GM12864 (cell line): Measurements from ENCODE around the gene SLC9A4.

Experiments used
- DNase-seq: peaks from one replicate; pipeline ENCODE4 v3.0.0-alpha.2; 2011; ENCODE audit warnings: low read depth
- H3K4me3 ChIP-seq: 2 replicates; pipeline ENCODE4 v1.5.1; 2011; ENCODE audit warnings: mild to moderate bottlenecking, low read depth, low read length, control low read depth
- CTCF ChIP-seq: IDR thresholded peaks from 2 replicates; pipeline ENCODE4 v1.5.1; 2011; ENCODE audit warnings: low read depth, mild to moderate bottlenecking, moderate library complexity, low read length, control low read depth, inconsistent platforms; ENCODE audit errors: missing control alignments

SLC9A4 gene

DNA sequence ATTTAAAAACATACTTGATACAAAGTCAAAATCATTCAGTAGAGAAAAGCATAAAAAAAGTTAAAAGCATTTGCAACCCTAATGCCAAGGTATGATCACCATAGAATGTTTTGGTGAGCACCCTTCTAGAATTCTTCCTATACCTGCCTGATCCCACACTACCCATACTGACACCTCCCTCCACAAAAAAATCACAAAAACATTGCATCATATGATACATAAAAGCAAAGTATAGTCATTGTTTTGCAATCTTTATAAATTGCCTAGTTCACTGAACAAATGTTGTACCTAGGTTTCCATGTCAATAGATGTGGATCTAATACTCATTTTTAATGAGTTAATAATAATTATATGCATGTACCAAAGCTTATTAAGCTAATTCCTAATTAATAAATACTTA lies 54.1 kb downstream of the SLC9A4 start:
- TF ChIP-seq CTCF = no peak
- DNase-seq = no peak
- no peak overlapping the region for H3K4me3 ChIP-seq

DNA sequence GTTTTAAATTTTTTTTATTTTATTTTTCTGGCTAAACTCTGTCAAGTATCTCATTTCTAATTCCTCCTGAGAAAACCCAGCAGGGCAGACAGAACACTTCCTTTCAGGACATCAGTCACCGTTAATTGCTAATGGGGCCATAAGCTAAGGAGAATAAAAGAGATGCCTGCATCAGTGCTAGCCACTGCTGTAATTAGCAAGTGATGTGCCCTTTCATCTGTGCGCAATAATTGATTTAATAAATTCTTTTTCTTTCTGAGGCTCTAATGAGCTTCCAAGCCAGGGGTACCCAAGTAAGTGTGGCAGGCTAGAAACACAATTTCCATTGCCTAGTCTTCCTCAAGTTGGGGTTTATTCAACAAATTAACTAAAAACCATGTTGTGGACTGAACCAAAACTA lies 65.5 kb downstream of the SLC9A4 start:
- H3K4me3 ChIP-seq = no peak overlapping the region
- TF ChIP-seq CTCF = no peak
- DNase-seq = no peak

DNA sequence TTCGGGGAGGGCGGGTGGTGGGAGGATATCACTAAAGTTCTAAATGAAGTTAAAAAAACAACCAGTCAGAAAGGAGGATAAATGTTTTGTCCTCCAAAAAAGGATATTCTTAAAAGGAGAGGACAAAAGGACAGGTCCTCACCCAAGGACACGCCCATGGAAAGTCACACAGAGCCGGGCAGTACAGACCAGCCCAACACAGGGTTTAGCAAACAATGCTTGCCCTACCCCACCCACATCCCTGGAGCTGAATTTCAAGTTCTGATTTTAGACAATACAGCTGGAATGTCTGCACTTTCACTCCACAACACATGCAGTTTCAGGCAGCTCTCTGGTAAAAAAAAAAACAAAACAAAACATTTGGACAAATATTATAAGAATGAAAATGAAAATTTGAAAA lies 67.9 kb downstream of the SLC9A4 start:
- no peak for DNase-seq
- no peak overlapping the region for H3K4me3 ChIP-seq
- no peak for TF ChIP-seq CTCF

- DNase-seq = no peak
- TF ChIP-seq CTCF = no peak
- no peak overlapping the region for H3K4me3 ChIP-seq
Observed at GRCh38 chr2:102544182-102544581, 71.2 kb downstream of the SLC9A4 start.

DNA sequence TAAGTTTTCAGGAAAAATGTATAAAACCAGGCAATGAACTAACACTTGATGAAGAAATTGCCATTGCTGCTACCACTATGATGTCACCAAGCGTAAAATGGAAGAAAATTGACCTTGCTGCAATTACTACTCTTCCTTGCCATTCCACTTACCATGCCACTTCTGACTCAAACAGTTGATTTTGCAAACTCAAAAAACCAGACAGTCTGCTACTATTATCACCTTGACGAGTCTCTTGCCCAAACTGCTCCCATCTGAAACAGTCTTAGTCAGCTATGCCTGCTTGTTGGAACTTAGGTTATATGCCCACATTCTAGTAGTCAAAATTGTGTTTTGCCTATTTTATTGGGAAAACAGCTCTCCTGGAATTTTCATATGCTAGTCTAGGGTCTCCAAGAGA lies 74.4 kb downstream of the SLC9A4 start:
- no peak for TF ChIP-seq CTCF
- DNase-seq = no peak
- no peak overlapping the region for H3K4me3 ChIP-seq

DNA sequence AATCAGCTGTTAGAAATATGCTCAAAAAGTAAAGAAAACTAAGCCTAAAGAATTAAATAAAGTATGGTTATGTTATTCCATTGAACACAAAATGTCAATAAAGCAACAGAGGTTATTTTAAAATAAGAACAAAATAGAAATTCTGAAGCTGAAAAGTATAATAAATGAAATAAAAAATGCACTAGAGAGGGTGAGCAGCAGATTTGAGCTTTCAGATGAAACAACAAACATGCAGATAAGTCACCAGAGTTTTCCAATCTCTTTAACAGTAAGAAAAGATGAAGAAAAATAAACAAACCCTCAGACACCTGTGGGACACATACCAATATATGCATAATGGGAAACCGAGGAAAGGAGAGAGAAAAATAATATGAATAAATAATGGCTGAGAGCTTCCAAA lies 76.0 kb downstream of the SLC9A4 start:
- no peak overlapping the region for H3K4me3 ChIP-seq
- TF ChIP-seq CTCF = no peak
- no peak for DNase-seq

DNA sequence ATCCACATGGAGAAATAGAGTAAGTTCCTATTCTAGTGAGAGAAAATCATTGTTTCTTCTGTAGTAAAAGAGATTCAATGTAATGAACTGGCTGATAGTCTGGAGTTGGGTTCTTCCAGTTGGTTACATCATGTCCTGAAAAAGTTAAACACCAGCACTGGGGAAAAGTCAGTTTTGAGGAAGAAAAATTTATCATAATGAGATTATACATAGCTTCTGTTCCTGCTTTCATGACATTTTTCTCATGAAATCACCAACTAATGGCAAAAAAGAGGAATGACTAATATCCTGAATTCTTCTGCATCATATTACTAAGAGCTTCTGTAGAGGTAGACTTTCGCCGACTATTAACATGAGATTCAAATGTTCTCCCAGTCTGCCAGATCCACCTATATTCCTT lies 77.1 kb downstream of the SLC9A4 start:
- no peak for TF ChIP-seq CTCF
- H3K4me3 ChIP-seq = no peak overlapping the region
- DNase-seq = no peak
